ENCODE results near the gene UBASH3A. TPM values are rescaled to one million over a fixed set of nuclear protein-coding genes. Genes with fewer than 3 reads are reported as not detected.

The UBASH3A gene
- total RNA-seq, 3 donors from 2014 or later (not counting 1 experiment from before 2014, with no cell fraction given) = 0.66 to 5.0 (median 2.0) TPM

GRCh38 chr21:42445311-42445710 is 41.6 kb downstream of the UBASH3A start:
- H3K36me3 Mint-ChIP-seq = no peaks in the 10 kb centered on the region

GRCh38 chr21:42446531-42446930 is 42.8 kb downstream of the UBASH3A start:
- H3K27ac Mint-ChIP-seq = no peak overlapping the region
- H3K4me3 Mint-ChIP-seq = no peak overlapping the region
- no peak overlapping the region for H3K27ac ChIP-seq (ENCODE audit: low read length)
- no peak overlapping the region for H3K4me3 ChIP-seq (ENCODE audit: low read length)
- 91% methylated on average over 4 of the region's 4 CpGs for WGBS (ENCODE audit: insufficient coverage)
- intact Hi-C loops (cut with micrococcal nuclease) = no loop called here
- peaks cover 3% of the 10 kb centered on the region for H3K27me3 ChIP-seq (ENCODE audit: control insufficient read depth, insufficient read depth, low read length)
- H3K36me3 Mint-ChIP-seq = no peaks in the 10 kb centered on the region
- H3K4me1 Mint-ChIP-seq = peaks cover 0 to 12% of the 10 kb centered on the region in 2 donors
- ATAC-seq (no peak), DNase-seq (no peak)
- H3K4me1 ChIP-seq (ENCODE audit: control insufficient read depth, insufficient read depth, low read length) = peaks cover 9% of the 10 kb centered on the region
- no peaks in the 10 kb centered on the region for H3K9me3 ChIP-seq (ENCODE audit: control insufficient read depth, insufficient read depth, low read length)
- H3K9me3 Mint-ChIP-seq = no peaks in the 10 kb centered on the region
- no peak for TF ChIP-seq CTCF (IDR thresholded peaks at IDR 0.05)
- peaks cover 55 to 86% of the 10 kb centered on the region in 2 donors for H3K27me3 Mint-ChIP-seq (ENCODE audit: low read depth in 2 of 2)
- no peaks in the 10 kb centered on the region for H3K36me3 ChIP-seq (ENCODE audit: control insufficient read depth, insufficient read depth, low read length)

More at GRCh38 chr21:42445311-42445710, 41.6 kb downstream of the UBASH3A start:
- no peak for ATAC-seq
- Histone ChIP-seq H3K36me3 (ENCODE audit: control insufficient read depth, insufficient read depth, low read length) (no peaks in the 10 kb centered on the region), H3K27ac (ENCODE audit: low read length) (no peak overlapping the region), H3K4me1 (ENCODE audit: control insufficient read depth, insufficient read depth, low read length) (peaks cover 4% of the 10 kb centered on the region), H3K4me3 (ENCODE audit: low read length) (no peak overlapping the region), H3K9me3 (ENCODE audit: control insufficient read depth, insufficient read depth, low read length) (no peaks in the 10 kb centered on the region), H3K27me3 (ENCODE audit: control insufficient read depth, insufficient read depth, low read length) (peaks cover 3% of the 10 kb centered on the region)
- Mint-ChIP-seq H3K27ac (no peak overlapping the region), H3K4me3 (no peak overlapping the region), H3K4me1 (peaks cover 0 to 11% of the 10 kb centered on the region in 2 donors), H3K9me3 (no peaks in the 10 kb centered on the region), H3K27me3 (ENCODE audit: low read depth in 2 of 2) (peaks cover 62 to 87% of the 10 kb centered on the region in 2 donors)
- intact Hi-C loops (cut with micrococcal nuclease) = no loop called here
- TF ChIP-seq CTCF (IDR thresholded peaks at IDR 0.05) = no peak
- no peak for DNase-seq
- 81% methylated on average over 7 of the region's 7 CpGs for WGBS (ENCODE audit: insufficient coverage)

GRCh38 chr21:42447182-42447581 is 43.5 kb downstream of the UBASH3A start:
- Histone ChIP-seq H3K4me3 (ENCODE audit: low read length) (no peak overlapping the region), H3K27ac (ENCODE audit: low read length) (no peak overlapping the region), H3K36me3 (ENCODE audit: control insufficient read depth, insufficient read depth, low read length) (no peaks in the 10 kb centered on the region), H3K4me1 (ENCODE audit: control insufficient read depth, insufficient read depth, low read length) (peaks cover 9% of the 10 kb centered on the region), H3K27me3 (ENCODE audit: control insufficient read depth, insufficient read depth, low read length) (peaks cover 3% of the 10 kb centered on the region), H3K9me3 (ENCODE audit: control insufficient read depth, insufficient read depth, low read length) (no peaks in the 10 kb centered on the region)
- ATAC-seq = no peak
- Mint-ChIP-seq H3K27me3 (ENCODE audit: low read depth in 2 of 2) (peaks cover 48 to 79% of the 10 kb centered on the region in 2 donors), H3K4me3 (no peak overlapping the region), H3K27ac (no peak overlapping the region), H3K36me3 (no peaks in the 10 kb centered on the region), H3K9me3 (no peaks in the 10 kb centered on the region), H3K4me1 (peaks cover 0 to 12% of the 10 kb centered on the region in 2 donors)
- no peak for TF ChIP-seq CTCF (IDR thresholded peaks at IDR 0.05)
- 91% methylated on average over 14 of the region's 14 CpGs for WGBS (ENCODE audit: insufficient coverage)
- intact Hi-C loops (cut with micrococcal nuclease) = no loop called here
- no peak for DNase-seq

- no peaks in the 10 kb centered on the region for H3K9me3 ChIP-seq (ENCODE audit: control insufficient read depth, insufficient read depth, low read length)
- Mint-ChIP-seq H3K4me1 (peaks cover 0 to 12% of the 10 kb centered on the region in 2 donors), H3K27ac (no peak overlapping the region), H3K9me3 (no peaks in the 10 kb centered on the region), H3K27me3 (ENCODE audit: low read depth in 2 of 2) (peaks cover 43 to 74% of the 10 kb centered on the region in 2 donors), H3K4me3 (no peak overlapping the region), H3K36me3 (no peaks in the 10 kb centered on the region)
- H3K36me3 ChIP-seq (ENCODE audit: control insufficient read depth, insufficient read depth, low read length) = no peaks in the 10 kb centered on the region
- intact Hi-C loops (cut with micrococcal nuclease) = no loop called here
- ATAC-seq (no peak), DNase-seq (no peak)
- no peak for TF ChIP-seq CTCF (IDR thresholded peaks at IDR 0.05)
- H3K4me1 ChIP-seq (ENCODE audit: control insufficient read depth, insufficient read depth, low read length) = peaks cover 9% of the 10 kb centered on the region
- H3K27ac ChIP-seq (ENCODE audit: low read length) = no peak overlapping the region
- H3K27me3 ChIP-seq (ENCODE audit: control insufficient read depth, insufficient read depth, low read length) = peaks cover 3% of the 10 kb centered on the region
- WGBS (ENCODE audit: insufficient coverage) = 96% methylated on average over 10 of the region's 10 CpGs
- H3K4me3 ChIP-seq (ENCODE audit: low read length) = no peak overlapping the region
Measured at GRCh38 chr21:42447732-42448131, 44.0 kb downstream of the UBASH3A start.
